OCI-LY7 (cell line): ENCODE measurements around the gene TNS2.
A peak's percentile ranks its signal among the peaks of the same experiment; 100 is the strongest.

ENCODE experiments used
- CTCF ChIP-seq: fragments of 200-600 bp; sonication (generic); conservative IDR thresholded peaks from 2 replicates; pipeline ENCODE4 v1.5.1; 2014; ENCODE audit warnings: mild to moderate bottlenecking, antibody characterized with exemption, low read length, moderate library complexity, mixed read lengths
- EZH2phosphoT487 ChIP-seq: fragments of 200-600 bp; sonication (generic); IDR thresholded peaks from 2 replicates; pipeline ENCODE4 v1.6.1; 2018; ENCODE audit warnings: low read depth, borderline replicate concordance, mild to moderate bottlenecking, mixed run types, antibody characterized with exemption, low read length, moderate library complexity, mixed read lengths

DNA sequence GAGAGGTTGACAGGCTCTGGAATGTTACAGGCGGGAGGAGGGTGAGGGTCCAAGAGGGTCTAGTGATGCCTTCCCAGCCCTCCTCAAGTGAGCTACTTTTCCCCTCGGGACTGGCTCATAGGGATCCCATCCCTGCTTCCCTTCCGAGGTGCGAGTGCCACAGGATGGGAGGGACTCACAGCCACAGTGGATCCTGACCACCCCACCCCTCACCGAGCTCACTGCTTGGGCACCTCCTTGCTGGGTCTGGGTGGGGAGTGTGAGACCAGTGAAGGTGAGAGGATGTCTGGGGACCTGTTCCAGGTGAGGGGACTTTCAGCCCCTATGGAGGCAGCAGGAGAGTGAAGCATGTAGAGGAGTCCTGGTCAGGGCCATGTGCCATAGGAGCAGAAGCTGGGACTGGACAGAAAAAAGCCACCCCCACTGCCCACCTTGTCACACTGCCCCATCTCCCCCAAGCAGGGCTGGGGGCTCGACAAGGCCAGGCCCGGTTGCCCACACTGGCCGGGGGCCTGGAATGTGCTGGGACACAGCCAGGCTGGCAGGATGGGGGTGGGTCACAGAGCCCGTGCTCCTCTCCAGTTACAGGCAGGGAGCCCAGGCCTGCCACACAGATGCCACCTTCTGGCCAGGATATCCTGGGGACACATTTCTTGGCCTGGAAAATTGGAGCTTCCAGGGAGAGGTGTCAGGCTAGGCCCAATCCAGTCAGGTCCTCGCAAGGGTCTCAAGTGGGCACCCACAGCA, 1.7 kb upstream of the TNS2 start:
- peak; percentile 24 for TF ChIP-seq CTCF
- TF ChIP-seq EZH2phosphoT487 = no peak
